ENCODE data around the gene TMEM263. TPM values are rescaled to one million over a fixed set of nuclear protein-coding genes. Genes with fewer than 3 reads are reported as not detected.
A peak's percentile ranks its signal among the peaks of the same experiment; 100 is the strongest.

Gene TMEM263
- total RNA-seq, 1 experiment from 2014 or later, result 31.3 TPM

DNA sequence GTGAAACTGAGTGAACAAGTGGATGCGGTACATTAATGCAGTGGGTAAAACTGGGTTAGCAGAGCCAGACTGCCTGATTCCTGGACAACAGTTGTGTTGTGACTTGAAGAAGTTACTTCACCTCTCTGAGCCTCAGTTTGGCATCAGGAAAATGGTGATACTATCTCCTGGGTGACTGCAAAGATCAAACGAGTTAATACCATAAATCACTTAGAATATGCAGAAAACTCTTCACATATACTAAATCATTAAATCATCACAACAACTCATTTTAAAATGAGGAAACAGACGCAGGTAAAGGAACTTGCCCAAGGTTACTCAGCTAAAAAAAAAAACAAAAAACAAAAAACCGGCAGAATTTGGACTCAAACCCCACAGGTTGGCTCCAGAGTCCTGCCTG lies 30.4 kb downstream of the TMEM263 start:
- BruUV-seq (replicated peaks), result no TSS peak
- intact Hi-C loops (cut with micrococcal nuclease), result no loop called here
- Histone ChIP-seq H3K27ac (ENCODE audit: low read depth, low read length) (no peak overlapping the region), H3K9me2 (ENCODE audit: insufficient read depth) (no peaks in the 10 kb centered on the region), H3K9me3 (ENCODE audit: control insufficient read depth in 1 of 2, insufficient read depth in 1 of 2, low read depth in 1 of 2, low read length in 2 of 2) (no peaks in the 10 kb centered on the region), H3K36me3 (ENCODE audit: control insufficient read depth in 1 of 2, insufficient read depth in 2 of 2, low read length in 2 of 2) (peaks cover 0 to 5% of the 10 kb centered on the region in 2 experiments; a peak in 1 of 4 replicates), H2AFZ (ENCODE audit: low read depth, low read length, poor library complexity, severe bottlenecking) (no peak overlapping the region), H3K79me2 (ENCODE audit: insufficient read depth, low read length) (peaks cover 6% of the 10 kb centered on the region; the same call in 1 of the 2 replicates), H4K20me1 (ENCODE audit: insufficient read depth) (no peaks in the 10 kb centered on the region), H3K27me3 (ENCODE audit: insufficient read depth, low read length) (no peaks in the 10 kb centered on the region), H3K4me1 (ENCODE audit: control insufficient read depth in 1 of 2, insufficient read depth in 2 of 2, low read length in 2 of 2) (peaks cover 8 to 15% of the 10 kb centered on the region in 2 experiments; a peak in 3 of 4 replicates), H3K9ac (ENCODE audit: low read length) (peak overlapping the region; percentile 80), H3K4me2 (ENCODE audit: low read length) (peak overlapping the region; percentile 84), H3K4me3 (replicated peaks in 1 of 2; ENCODE audit: low read depth in 1 of 2, low read length in 2 of 2) (peak overlapping the region; percentile 72 to 86)
- TF ChIP-seq SP1 (IDR thresholded peaks at IDR 0.05; ENCODE audit: low read depth) (no peak), TCF7L2 (IDR thresholded peaks at IDR 0.05; ENCODE audit: borderline replicate concordance, extremely low read depth, insufficient read depth, insufficient read length) (no peak), CBX3 (IDR thresholded peaks at IDR 0.05; ENCODE audit: low read depth) (no peak), CEBPB (IDR thresholded peaks at IDR 0.05; ENCODE audit: low read depth) (no peak), FOSL1 (IDR thresholded peaks at IDR 0.05; ENCODE audit: low read depth) (no peak), SIN3A (IDR thresholded peaks at IDR 0.05; ENCODE audit: low read depth) (no peak), ELF1 (IDR thresholded peaks at IDR 0.05; ENCODE audit: borderline replicate concordance, low read depth) (no peak), SRF (IDR thresholded peaks at IDR 0.05; ENCODE audit: low read depth) (no peak), JUND (IDR thresholded peaks at IDR 0.05) (no peak), ZFX (IDR thresholded peaks at IDR 0.05) (no peak)
- TF ChIP-seq, protein P1, sequence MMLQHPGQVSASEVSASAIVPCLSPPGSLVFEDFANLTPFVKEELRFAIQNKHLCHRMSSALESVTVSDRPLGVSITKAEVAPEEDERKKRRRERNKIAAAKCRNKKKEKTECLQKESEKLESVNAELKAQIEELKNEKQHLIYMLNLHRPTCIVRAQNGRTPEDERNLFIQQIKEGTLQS (IDR thresholded peaks at IDR 0.05), result no peak
- TF ChIP-seq, protein P2, sequence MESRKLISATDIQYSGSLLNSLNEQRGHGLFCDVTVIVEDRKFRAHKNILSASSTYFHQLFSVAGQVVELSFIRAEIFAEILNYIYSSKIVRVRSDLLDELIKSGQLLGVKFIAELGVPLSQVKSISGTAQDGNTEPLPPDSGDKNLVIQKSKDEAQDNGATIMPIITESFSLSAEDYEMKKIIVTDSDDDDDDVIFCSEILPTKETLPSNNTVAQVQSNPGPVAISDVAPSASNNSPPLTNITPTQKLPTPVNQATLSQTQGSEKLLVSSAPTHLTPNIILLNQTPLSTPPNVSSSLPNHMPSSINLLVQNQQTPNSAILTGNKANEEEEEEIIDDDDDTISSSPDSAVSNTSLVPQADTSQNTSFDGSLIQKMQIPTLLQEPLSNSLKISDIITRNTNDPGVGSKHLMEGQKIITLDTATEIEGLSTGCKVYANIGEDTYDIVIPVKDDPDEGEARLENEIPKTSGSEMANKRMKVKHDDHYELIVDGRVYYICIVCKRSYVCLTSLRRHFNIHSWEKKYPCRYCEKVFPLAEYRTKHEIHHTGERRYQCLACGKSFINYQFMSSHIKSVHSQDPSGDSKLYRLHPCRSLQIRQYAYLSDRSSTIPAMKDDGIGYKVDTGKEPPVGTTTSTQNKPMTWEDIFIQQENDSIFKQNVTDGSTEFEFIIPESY (IDR thresholded peaks at IDR 0.05; ENCODE audit: extremely low read depth, insufficient replicate concordance, low read length), result no peak
- ChIA-PET CTCF (no interaction called here), RAD21 (ENCODE audit: low non-redundant PET in 1 of 2, low total read pairs in 2 of 2, uncharacterized antibody in 2 of 2, unreplicated experiment in 2 of 2) (no interaction called here), POLR2A (interaction anchor here (0.5 to 1.2 kb wide), 2 partner anchors 9 to 16 kb away, joined by 3 to 5 read pairs; no protein-coding TSS in a partner anchor)
- no peak for ATAC-seq
- DNase-seq (ENCODE audit: low read depth, low spot score), result no peak
